Right cardiac atrium (tissue), 5 donors: ENCODE data around the gene ADRM1. TPM values are rescaled to one million over a fixed set of nuclear protein-coding genes. Genes with fewer than 3 reads are reported as not detected.

Experiments used
- ATAC-seq, 2 donors: fragments of 200-7000 bp; cut with Tn5 transposase; one replicate each; pipeline versions ENCODE4 v1.8.0 to v1.9.1; 2020; ENCODE audit warnings: moderate library complexity in 2 of 2, mild to moderate bottlenecking in 1 of 2
- DNase-seq, 3 donors: peaks; one replicate each; pipeline ENCODE4 v3.0.0-alpha.2; 2020
- H3K27ac ChIP-seq: one replicate; pipeline ENCODE4 v1.5.1; 2013; ENCODE audit warnings: mild to moderate bottlenecking, low read length, control low read depth, moderate library complexity
- H3K27me3 ChIP-seq: one replicate; pipeline ENCODE4 v1.6.1; 2013; ENCODE audit not compliant: control insufficient read depth, insufficient read depth
- H3K4me1 ChIP-seq: one replicate; pipeline ENCODE4 v1.6.1; 2013; ENCODE audit warnings: low read length; ENCODE audit not compliant: control insufficient read depth, insufficient read depth
- H3K4me3 ChIP-seq: one replicate; pipeline ENCODE4 v1.5.1; 2013; ENCODE audit warnings: low read length, control low read depth
- H3K9me3 ChIP-seq: one replicate; pipeline ENCODE4 v1.6.1; 2013; ENCODE audit warnings: low read length; ENCODE audit not compliant: control insufficient read depth
- WGBS: extraction: QIAGEN DNeasy Blood & Tissue Kit; methylation state at CpG from one replicate; pipeline ENCODE4 v1.1.7; 2013; 5-methylcytosine and 5-hydroxymethylcytosine counted together
- intact Hi-C, 4 donors: fragments of 100-400 bp; cut with DNase I; formaldehyde crosslinking; loops; one replicate each; pipeline versions ENCODE4 v1.11.0 to v1.14.0; 2022 to 2023
- polyA plus RNA-seq: library from polyadenylated mRNA; stranded (reverse); fragments of 200-250 nt; gene quantifications from one replicate; pipeline ENCODE4 v1.2.3, GENCODE V29; 2013
- total RNA-seq, 4 donors: library from RNA; stranded (reverse); fragmentation: NEBNext Ultra II Directional; extraction: Animal tissue kit (Norgen Biotek cat#: 25700); gene quantifications; one replicate each; pipeline ENCODE4 v1.2.1, GENCODE V29; 2021
- donor health status: healthy with polysubstance abuse.
- donor health status: DM: no; HTN: yes; CAD: no.
- donor health status: DM: no; HTN: no; CAD: no.
- donor health status: DM: no; HTN: yes; CAD: no; lungs with severe emphysema.
- donor health status: DM: yes; HTN: yes; CAD: no.

ADRM1 gene
- total and polyA plus RNA-seq, 5 donors, result 65.0 to 87.5 (median 74.2) TPM

- intact Hi-C loops, result loop anchor here in 1 of 4 donors (5.0 kb wide), 1 partner anchor 36 kb away; no protein-coding TSS in a partner anchor
- H3K27me3 ChIP-seq, result no peaks in the 10 kb centered on the region
- DNase-seq (peak in 2 of 3 donors; percentile 32 to 36), ATAC-seq (peak; percentile 4 to 28)
- WGBS, result 85% methylated on average over 25 of the region's 25 CpGs
- no peaks in the 10 kb centered on the region for H3K9me3 ChIP-seq
- no peak overlapping the region for H3K27ac ChIP-seq
- no peak overlapping the region for H3K4me3 ChIP-seq
- no peaks in the 10 kb centered on the region for H3K4me1 ChIP-seq
Measured at GRCh38 chr20:62345681-62346370, 43.0 kb downstream of the ADRM1 start.

GRCh38 chr20:62346398-62347150 is 43.8 kb downstream of the ADRM1 start:
- no peak overlapping the region for H3K4me3 ChIP-seq
- WGBS, result 92% methylated on average over 34 of the region's 34 CpGs
- H3K27ac ChIP-seq, result no peak overlapping the region
- H3K9me3 ChIP-seq, result no peaks in the 10 kb centered on the region
- intact Hi-C loops, result loop anchor here in 1 of 4 donors (5.0 kb wide), 1 partner anchor 36 kb away; no protein-coding TSS in a partner anchor
- H3K27me3 ChIP-seq, result no peaks in the 10 kb centered on the region
- ATAC-seq (peak; percentile 22 to 24), DNase-seq (peak; percentile 10 to 54 (median 34))
- H3K4me1 ChIP-seq, result no peaks in the 10 kb centered on the region

- H3K4me1 ChIP-seq, result no peaks in the 10 kb centered on the region
Measured at GRCh38 chr20:62347151-62347404, 44.3 kb downstream of the ADRM1 start.

GRCh38 chr20:62347445-62347844 is 44.6 kb downstream of the ADRM1 start:
- DNase-seq (no peak), ATAC-seq (no peak)
- Histone ChIP-seq H3K4me3 (no peak overlapping the region), H3K9me3 (no peaks in the 10 kb centered on the region), H3K27ac (no peak overlapping the region), H3K4me1 (no peaks in the 10 kb centered on the region), H3K27me3 (no peaks in the 10 kb centered on the region)
- intact Hi-C loops, result loop anchor here in 1 of 4 donors (5.0 kb wide), 1 partner anchor 35 kb away; no protein-coding TSS in a partner anchor
- 77% methylated on average over 9 of the region's 9 CpGs for WGBS

More at GRCh38 chr20:62347151-62347404, 44.3 kb downstream of the ADRM1 start:
- DNase-seq, result peak in 2 of 3 donors; percentile 22 to 36
- intact Hi-C loops, result loop anchor here in 1 of 4 donors (5.0 kb wide), 1 partner anchor 35 kb away; no protein-coding TSS in a partner anchor
- Histone ChIP-seq H3K27me3 (no peaks in the 10 kb centered on the region), H3K9me3 (no peaks in the 10 kb centered on the region), H3K27ac (no peak overlapping the region), H3K4me3 (no peak overlapping the region)
- ATAC-seq, result no peak
- 93% methylated on average over 10 of the region's 10 CpGs for WGBS

GRCh38 chr20:62348604-62349003 is 45.8 kb downstream of the ADRM1 start:
- Histone ChIP-seq H3K4me1 (no peaks in the 10 kb centered on the region), H3K27me3 (no peaks in the 10 kb centered on the region), H3K27ac (no peak overlapping the region), H3K4me3 (no peak overlapping the region), H3K9me3 (no peaks in the 10 kb centered on the region)
- WGBS, result 59% methylated on average over 1 of the region's 1 CpG
- DNase-seq, result no peak
- ATAC-seq, result no peak
- intact Hi-C loops, result loop anchor here in 1 of 4 donors (5.0 kb wide), 1 partner anchor 34 kb away; no protein-coding TSS in a partner anchor

GRCh38 chr20:62349556-62350097 is 46.8 kb downstream of the ADRM1 start:
- Histone ChIP-seq H3K27ac (no peak overlapping the region), H3K4me1 (no peaks in the 10 kb centered on the region), H3K27me3 (no peaks in the 10 kb centered on the region), H3K4me3 (no peak overlapping the region), H3K9me3 (no peaks in the 10 kb centered on the region)
- DNase-seq (peak in 1 of 3 donors; percentile 20), ATAC-seq (no peak)
- intact Hi-C loops, result loop anchor here in 1 of 4 donors (5.0 kb wide), 1 partner anchor 33 kb away; no protein-coding TSS in a partner anchor
- 89% methylated on average over 7 of the region's 7 CpGs for WGBS

- ATAC-seq (no peak), DNase-seq (peak; percentile 11 to 63 (median 37))
- no peaks in the 10 kb centered on the region for H3K27me3 ChIP-seq
- intact Hi-C loops, result no loop called here
- WGBS, result 84% methylated on average over 16 of the region's 16 CpGs
- H3K4me3 ChIP-seq, result no peak overlapping the region
- H3K4me1 ChIP-seq, result no peaks in the 10 kb centered on the region
- H3K27ac ChIP-seq, result no peak overlapping the region
- no peaks in the 10 kb centered on the region for H3K9me3 ChIP-seq
Measured at GRCh38 chr20:62350098-62350628, 47.4 kb downstream of the ADRM1 start.

GRCh38 chr20:62350629-62351422 is 48.0 kb downstream of the ADRM1 start:
- H3K4me3 ChIP-seq, result no peak overlapping the region
- no peaks in the 10 kb centered on the region for H3K9me3 ChIP-seq
- ATAC-seq (no peak), DNase-seq (peak; percentile 11 to 56 (median 37))
- no peaks in the 10 kb centered on the region for H3K27me3 ChIP-seq
- H3K27ac ChIP-seq, result no peak overlapping the region
- H3K4me1 ChIP-seq, result peaks cover 3% of the 10 kb centered on the region
- 86% methylated on average over 23 of the region's 23 CpGs for WGBS
- intact Hi-C loops, result no loop called here

GRCh38 chr20:62351469-62352401 is 48.9 kb downstream of the ADRM1 start:
- ATAC-seq, result no peak
- Histone ChIP-seq H3K9me3 (no peaks in the 10 kb centered on the region), H3K27ac (no peak overlapping the region), H3K27me3 (no peaks in the 10 kb centered on the region), H3K4me3 (no peak overlapping the region), H3K4me1 (peaks cover 7% of the 10 kb centered on the region)
- peak; percentile 24 to 64 (median 57) for DNase-seq
- intact Hi-C loops, result no loop called here
- 91% methylated on average over 60 of the region's 60 CpGs for WGBS
